H9 (cell line): ENCODE measurements around the gene USP46. TPM values are rescaled to one million over a fixed set of nuclear protein-coding genes. Genes with fewer than 3 reads are reported as not detected.

Source experiments
- DNase-seq: peaks from one replicate; pipeline ENCODE4 v3.0.0-alpha.2; 2017
- H2AFZ ChIP-seq: one replicate; pipeline ENCODE4 v1.6.1; 2013; ENCODE audit warnings: mild to moderate bottlenecking, low read length, control low read depth, moderate library complexity
- H2AK5ac ChIP-seq: 2 replicates; pipeline ENCODE4 v1.6.1; 2013; ENCODE audit warnings: low read length, control low read depth, mixed read lengths; ENCODE audit not compliant: insufficient read length
- H2BK120ac ChIP-seq: one replicate; pipeline ENCODE4 v1.6.1; 2013; ENCODE audit warnings: low read depth, mild to moderate bottlenecking, low read length, control low read depth, inconsistent platforms; ENCODE audit not compliant: poor library complexity, severe bottlenecking
- H2BK12ac ChIP-seq: 2 replicates; pipeline ENCODE4 v1.6.1; 2013; ENCODE audit warnings: low read length, control low read depth, mixed read lengths, low read depth; ENCODE audit not compliant: insufficient read length
- H2BK15ac ChIP-seq: 2 replicates; pipeline ENCODE4 v1.6.1; 2013; ENCODE audit warnings: low read depth, low read length, control low read depth
- H2BK20ac ChIP-seq: one replicate; pipeline ENCODE4 v1.6.1; 2013; ENCODE audit warnings: low read depth, mild to moderate bottlenecking, low read length, control low read depth, inconsistent platforms; ENCODE audit not compliant: poor library complexity, severe bottlenecking
- H2BK5ac ChIP-seq: 2 replicates; pipeline ENCODE4 v1.6.1; 2013; ENCODE audit warnings: low read length, control low read depth, mixed read lengths; ENCODE audit not compliant: insufficient read length
- H3K14ac ChIP-seq: 2 replicates; pipeline ENCODE4 v1.6.1; 2013; ENCODE audit warnings: low read length, control low read depth; ENCODE audit not compliant: insufficient read depth
- H3K18ac ChIP-seq: 2 replicates; pipeline ENCODE4 v1.6.1; 2013; ENCODE audit warnings: low read depth, mild to moderate bottlenecking, mixed read lengths, low read length, control low read depth; ENCODE audit not compliant: insufficient read length
- H3K23ac ChIP-seq: 2 replicates; pipeline ENCODE4 v1.6.1; 2013; ENCODE audit warnings: low read length, control low read depth, mixed read lengths, low read depth; ENCODE audit not compliant: insufficient read length
- H3K23me2 ChIP-seq: 2 replicates; pipeline ENCODE4 v1.6.1; 2013; ENCODE audit warnings: low read depth, mild to moderate bottlenecking, mixed read lengths, low read length, control low read depth; ENCODE audit not compliant: insufficient read length, poor library complexity, severe bottlenecking
- H3K27ac ChIP-seq: 2 replicates; pipeline ENCODE4 v1.5.1; 2013; ENCODE audit warnings: low read length, control low read depth, mixed read lengths, low read depth; ENCODE audit not compliant: insufficient read length
- H3K27me3 ChIP-seq: 2 replicates; pipeline ENCODE4 v1.6.1; 2013; ENCODE audit warnings: low read length, control low read depth, inconsistent platforms; ENCODE audit not compliant: insufficient read depth
- H3K4ac ChIP-seq: 2 replicates; pipeline ENCODE4 v1.6.1; 2013; ENCODE audit warnings: low read depth, mild to moderate bottlenecking, control low read depth, inconsistent platforms, low read length, moderate library complexity
- H3K4me1 ChIP-seq: 2 replicates; pipeline ENCODE4 v1.6.1; 2013; ENCODE audit warnings: low read length, control low read depth, inconsistent platforms; ENCODE audit not compliant: insufficient read depth
- H3K4me2 ChIP-seq: 2 replicates; pipeline ENCODE4 v1.6.1; 2013; ENCODE audit warnings: low read length, control low read depth, mixed read lengths; ENCODE audit not compliant: insufficient read length, insufficient read depth
- H3K56ac ChIP-seq: 2 replicates; pipeline ENCODE4 v1.6.1; 2013; ENCODE audit warnings: low read depth, mild to moderate bottlenecking, mixed read lengths, low read length, control low read depth; ENCODE audit not compliant: insufficient read length
- H3K79me1 ChIP-seq: 2 replicates; pipeline ENCODE4 v1.6.1; 2013; ENCODE audit warnings: low read depth, mild to moderate bottlenecking, moderate library complexity, low read length, control low read depth, inconsistent platforms; ENCODE audit not compliant: insufficient read depth, poor library complexity, severe bottlenecking
- H3K79me2 ChIP-seq: 2 replicates; pipeline ENCODE4 v1.6.1; 2013; ENCODE audit warnings: low read length, control low read depth, inconsistent platforms; ENCODE audit not compliant: insufficient read depth
- H3K9ac ChIP-seq: 2 replicates; pipeline ENCODE4 v1.6.1; 2013; ENCODE audit warnings: low read length, control low read depth, mixed read lengths; ENCODE audit not compliant: insufficient read length; ENCODE audit errors: extremely low read depth
- H3K9me3 ChIP-seq: one replicate; pipeline ENCODE4 v1.6.1; 2013; ENCODE audit warnings: low read depth, low read length, inconsistent platforms; ENCODE audit not compliant: control insufficient read depth
- H3T11ph ChIP-seq: one replicate; pipeline ENCODE4 v1.6.1; 2013; ENCODE audit warnings: mild to moderate bottlenecking, low read length, control low read depth, inconsistent platforms
- H4K20me1 ChIP-seq: one replicate; pipeline ENCODE4 v1.6.1; 2013; ENCODE audit not compliant: control insufficient read depth, insufficient read length, insufficient read depth
- H4K5ac ChIP-seq: 2 replicates; pipeline ENCODE4 v1.6.1; 2013; ENCODE audit warnings: low read depth, mild to moderate bottlenecking, mixed read lengths, low read length, control low read depth; ENCODE audit not compliant: insufficient read length
- H4K8ac ChIP-seq: replicated peaks from 2 replicates; pipeline ENCODE4 v1.6.1; 2013; ENCODE audit warnings: low read length, control low read depth, mixed read lengths, low read depth; ENCODE audit not compliant: insufficient read length
- H4K91ac ChIP-seq: 2 replicates; pipeline ENCODE4 v1.6.1; 2013; ENCODE audit warnings: low read depth, mild to moderate bottlenecking, moderate library complexity, mixed read lengths, low read length, control low read depth; ENCODE audit not compliant: insufficient read length
- H3K27ac Mint-ChIP-seq, 3 experiments: 2 replicates in 2 of 3; 3 replicates in 1 of 3; pipeline ENCODE4 v1.8.0; 2020 to 2021; ENCODE audit warnings: mixed read lengths in 3 of 3, mild to moderate bottlenecking in 1 of 3, moderate library complexity in 1 of 3
- H3K27me3 Mint-ChIP-seq: 2 replicates; pipeline ENCODE4 v1.8.0; 2021; ENCODE audit warnings: low read depth, mild to moderate bottlenecking, moderate library complexity, mixed read lengths
- H3K36me3 Mint-ChIP-seq, 3 experiments: 2 replicates in 2 of 3; 3 replicates in 1 of 3; pipeline ENCODE4 v1.8.0; 2020 to 2021; ENCODE audit warnings: low read depth in 3 of 3, mixed read lengths in 3 of 3; ENCODE audit not compliant: insufficient read depth in 1 of 3
- H3K4me1 Mint-ChIP-seq, 2 experiments: 2 replicates each; pipeline ENCODE4 v1.8.0; 2020; ENCODE audit warnings: mixed read lengths in 2 of 2
- H3K4me3 Mint-ChIP-seq, 2 experiments: 2 replicates in 1 of 2; 3 replicates in 1 of 2; pipeline ENCODE4 v1.8.0; 2020 to 2021; ENCODE audit warnings: mild to moderate bottlenecking in 2 of 2, mixed read lengths in 2 of 2, moderate library complexity in 1 of 2
- H3K9me3 Mint-ChIP-seq, 2 experiments: 2 replicates in 1 of 2; 3 replicates in 1 of 2; pipeline ENCODE4 v1.8.0; 2020; ENCODE audit warnings: mild to moderate bottlenecking in 2 of 2, mixed read lengths in 2 of 2, moderate library complexity in 1 of 2
- CTCF ChIP-seq: fragments of 200-600 bp; sonication (generic); conservative IDR thresholded peaks from 3 replicates; pipeline ENCODE4 v1.8.0; 2021; ENCODE audit warnings: antibody characterized with exemption, mild to moderate bottlenecking
- WGBS: extraction: QIAGEN DNeasy Blood & Tissue Kit; methylation state at CpG from one replicate; pipeline ENCODE4 v1.1.7; 2013; ENCODE audit warnings: missing lambda C conversion rate, low lambda C conversion rate, mixed read lengths; ENCODE audit not compliant: insufficient read length; ENCODE audit errors: extremely low coverage; 5-methylcytosine and 5-hydroxymethylcytosine counted together
- total RNA-seq: library from RNA; stranded (reverse); gene quantifications from 2 replicates; pipeline ENCODE4 v1.2.1, GENCODE V29; 2021

USP46 gene
- total RNA-seq, 1 experiment from 2014 or later, result 59.8 TPM

- Mint-ChIP-seq H3K4me1 (peaks cover 19 to 27% of the 10 kb centered on the region in 2 experiments), H3K36me3 (peaks cover 25 to 47% (median 32%) of the 10 kb centered on the region in 3 experiments), H3K27ac (peak overlapping the region in 1 of 3 experiments; percentile 59; a peak in 2 of 7 replicates), H3K9me3 (no peaks in the 10 kb centered on the region; a peak in 1 of 5 replicates), H3K27me3 (no peaks in the 10 kb centered on the region), H3K4me3 (no peak overlapping the region)
- H3K14ac ChIP-seq, result no peak overlapping the region
- no peak for DNase-seq
- no peak overlapping the region for H3K23ac ChIP-seq
- no peak overlapping the region for H3T11ph ChIP-seq
- H3K23me2 ChIP-seq, result no peaks in the 10 kb centered on the region
- no peak overlapping the region for H3K18ac ChIP-seq
- no peak overlapping the region for H4K5ac ChIP-seq
- H4K91ac ChIP-seq, result no peak overlapping the region
- H2BK12ac ChIP-seq, result no peak overlapping the region
- no peak overlapping the region for H2BK20ac ChIP-seq
- no peak overlapping the region for H3K27ac ChIP-seq
- H4K8ac ChIP-seq, result no peak overlapping the region
- WGBS, result no CpG with 5 or more reads among the region's 3 CpGs
- H3K79me2 ChIP-seq, result no peaks in the 10 kb centered on the region
- no peak overlapping the region for H2BK5ac ChIP-seq
- H3K27me3 ChIP-seq, result no peaks in the 10 kb centered on the region
- H3K79me1 ChIP-seq, result no peaks in the 10 kb centered on the region
- no peak overlapping the region for H3K4ac ChIP-seq
- no peak overlapping the region for H2BK120ac ChIP-seq
- H3K9ac ChIP-seq, result no peak overlapping the region
- no peak overlapping the region for H3K4me2 ChIP-seq
- H3K9me3 ChIP-seq, result no peaks in the 10 kb centered on the region
- no peaks in the 10 kb centered on the region for H4K20me1 ChIP-seq
- TF ChIP-seq CTCF, result no peak
- no peak overlapping the region for H2AK5ac ChIP-seq
- H3K56ac ChIP-seq, result no peak overlapping the region
- H2AFZ ChIP-seq, result no peak overlapping the region
- no peak overlapping the region for H2BK15ac ChIP-seq
- no peaks in the 10 kb centered on the region for H3K4me1 ChIP-seq
These were observed 66.8 kb downstream of the USP46 start for GRCh38 chr4:52592287-52592686.
